ENCODE results near the gene SHANK3. TPM values are rescaled to one million over a fixed set of nuclear protein-coding genes. Genes with fewer than 3 reads are reported as not detected.

Gene SHANK3
- total and polyA plus RNA-seq, 2 of the 4 experiments (the other 2 are of a cell fraction): 0.18 to 1.5 TPM

GRCh38 chr22:50708474-50708873, 35.9 kb downstream of the SHANK3 start:
- no CpG with 5 or more reads among the region's 3 CpGs for WGBS, 2 experiments (ENCODE audit: extremely low coverage in 2 of 2, insufficient read length in 1 of 2)
- DNase-seq (no peak), ATAC-seq (ENCODE audit: low read depth) (no peak)
- Histone ChIP-seq H3K36me3 (ENCODE audit: control insufficient read depth, insufficient read depth, low read length) (peaks cover 2% of the 10 kb centered on the region; the same call in 1 of the 2 replicates), H3K9me3 (ENCODE audit: control insufficient read depth, insufficient read depth, low read length) (no peaks in the 10 kb centered on the region), H3K79me1 (ENCODE audit: low read depth in 1 of 2, low read length in 2 of 2) (peaks cover 0 to 5% of the 10 kb centered on the region in 2 experiments; a peak in 1 of 4 replicates), H3K4me2 (ENCODE audit: low read depth, low read length) (no peak overlapping the region), H3K27me3 (ENCODE audit: control insufficient read depth, insufficient read depth, low read length) (no peaks in the 10 kb centered on the region), H2AK9ac (replicated peaks; ENCODE audit: low read depth, low read length, poor library complexity) (no peak overlapping the region), H2BK5ac (ENCODE audit: low read depth, low read length, poor library complexity, severe bottlenecking) (no peak overlapping the region), H3K18ac (ENCODE audit: low read depth, low read length) (no peak overlapping the region), H2BK120ac (ENCODE audit: low read depth, low read length) (no peak overlapping the region), H3K23ac (ENCODE audit: low read depth, low read length) (no peak overlapping the region), H4K20me1 (ENCODE audit: insufficient read depth, low read length) (no peaks in the 10 kb centered on the region), H3K14ac (replicated peaks; ENCODE audit: low read depth, low read length) (no peak overlapping the region), H3K9me1 (ENCODE audit: insufficient read depth, low read length) (peaks cover 11% of the 10 kb centered on the region), H3K4me3 (ENCODE audit: insufficient read depth, low read depth, low read length) (no peak overlapping the region), H3K4me1 (ENCODE audit: control insufficient read depth, insufficient read depth, low read length) (peaks cover 4% of the 10 kb centered on the region; the same call in 1 of the 2 replicates), H3K9ac (ENCODE audit: low read depth, low read length) (no peak overlapping the region), H4K5ac (ENCODE audit: low read depth, low read length) (no peak overlapping the region), H2AK5ac (ENCODE audit: low read depth, low read length) (no peak overlapping the region), H3K27ac (ENCODE audit: insufficient read depth, low read length) (no peak overlapping the region), H4K8ac (ENCODE audit: low read depth in 2 of 2, low read length in 2 of 2) (no peak overlapping the region), H2BK15ac (ENCODE audit: low read depth, low read length) (no peak overlapping the region), H3K4ac (ENCODE audit: low read depth, low read length) (no peak overlapping the region), H2AFZ (replicated peaks; ENCODE audit: low read length, poor library complexity) (no peak overlapping the region), H4K91ac (ENCODE audit: insufficient read depth, low read depth, low read length) (no peak overlapping the region), H3K56ac (ENCODE audit: extremely low read depth, insufficient read depth, low read length) (no peak overlapping the region), H2BK20ac (ENCODE audit: low read depth, low read length) (no peak overlapping the region)
- no TSS peak for BruUV-seq (replicated peaks)
- CTCF ChIA-PET: no interaction called here
- POLR2A ChIA-PET (ENCODE audit: unreplicated experiment): no interaction called here
- intact Hi-C loops (cut with micrococcal nuclease): no loop called here
- dilution Hi-C loops (cut with HindIII; ENCODE audit: low sequenced_read_pairs, unreplicated experiment): no loop called here
- in situ Hi-C loops (cut with MboI; ENCODE audit: low sequenced_read_pairs): no loop called here
- TF ChIP-seq RCOR1 (IDR thresholded peaks at IDR 0.05; ENCODE audit: insufficient replicate concordance, low read length): no peak
- TF ChIP-seq MAFK (IDR thresholded peaks at IDR 0.05; ENCODE audit: low read depth, low read length): no peak
- TF ChIP-seq MAZ (IDR thresholded peaks at IDR 0.05; ENCODE audit: borderline replicate concordance, low read depth, low read length): no peak
- TF ChIP-seq MXI1 (IDR thresholded peaks at IDR 0.05; ENCODE audit: borderline replicate concordance, low read depth, low read length): no peak
- no peak for TF ChIP-seq SMC3 (IDR thresholded peaks at IDR 0.05; ENCODE audit: low read depth, low read length)
- TF ChIP-seq FOS (IDR thresholded peaks at IDR 0.05; ENCODE audit: low read depth, low read length): no peak
- no peak for TF ChIP-seq CTCF (conservative IDR thresholded peaks at IDR 0.05; ENCODE audit: low read depth, low read length)
- TF ChIP-seq CEBPB (IDR thresholded peaks at IDR 0.05; ENCODE audit: low read depth, low read length): no peak

All from IMR-90 (cell line).